H1 (cell line): ENCODE data around the gene FGFR2. TPM values are rescaled to one million over a fixed set of nuclear protein-coding genes. Genes with fewer than 3 reads are reported as not detected.

Source experiments
- CTCF ChIA-PET: fragments of 300-600 bp; sonication (Branson Sonifier 250); formaldehyde crosslinking; loops from one replicate; lab custom pipeline; 2021; ENCODE audit not compliant: partially characterized antibody; lab: Charles Lee
- POLR2A ChIA-PET: fragments of 300-600 bp; sonication (Branson Sonifier 250); formaldehyde crosslinking; loops from one replicate; lab custom pipeline; 2021; ENCODE audit warnings: inconsistent platforms; ENCODE audit not compliant: partially characterized antibody; lab: Charles Lee
- DNase-seq, 2 experiments: peaks; one replicate each; pipeline versions ENCODE4 v3.0.0 to v3.0.0-alpha.2; 2010 to 2022; ENCODE audit warnings: low spot score in 2 of 2, low read depth in 1 of 2, mixed read lengths in 1 of 2
- FAIRE-seq: peaks from 2 replicates; lab custom pipeline; 2011; peaks lifted over from hg19 to GRCh38; lab: Jason Lieb, UNC
- H2AFZ ChIP-seq: 2 replicates; pipeline ENCODE4 v1.8.1; 2012; ENCODE audit warnings: low read length, inconsistent platforms
- H2AK5ac ChIP-seq: 2 replicates; pipeline ENCODE4 v1.6.1; 2013; ENCODE audit warnings: low read depth, low read length
- H2BK120ac ChIP-seq: replicated peaks from 2 replicates; pipeline ENCODE3; 2013; ENCODE audit warnings: low read depth, low read length, inconsistent platforms
- H2BK12ac ChIP-seq: 2 replicates; pipeline ENCODE4 v1.6.1; 2013; ENCODE audit warnings: low read depth, low read length
- H2BK15ac ChIP-seq: 2 replicates; pipeline ENCODE4 v1.6.1; 2013; ENCODE audit warnings: low read length
- H2BK20ac ChIP-seq: 2 replicates; pipeline ENCODE4 v1.6.1; 2013; ENCODE audit warnings: low read length
- H2BK5ac ChIP-seq: 2 replicates; pipeline ENCODE4 v1.6.1; 2013; ENCODE audit warnings: low read depth, low read length
- H3K14ac ChIP-seq: 2 replicates; pipeline ENCODE4 v1.6.1; 2013; ENCODE audit warnings: inconsistent platforms; ENCODE audit not compliant: insufficient read length
- H3K18ac ChIP-seq: 2 replicates; pipeline ENCODE4 v1.6.1; 2013; ENCODE audit warnings: low read length; ENCODE audit errors: extremely low read depth
- H3K23ac ChIP-seq: 2 replicates; pipeline ENCODE4 v1.6.1; 2013; ENCODE audit warnings: inconsistent platforms; ENCODE audit not compliant: insufficient read length
- H3K23me2 ChIP-seq: 2 replicates; pipeline ENCODE4 v1.6.1; 2013; ENCODE audit warnings: low read depth, low read length
- H3K27ac ChIP-seq: 2 replicates; pipeline ENCODE4 v1.6.1; 2011; ENCODE audit warnings: low read depth, low read length, inconsistent platforms
- H3K27me3 ChIP-seq, 4 experiments: replicated peaks in 1 of 4; 1 replicate in 1 of 4; 2 replicates in 3 of 4; pipeline versions ENCODE4 v1.6.1 to v1.8.1; 2011 to 2013; ENCODE audit warnings: low read length in 3 of 4, mild to moderate bottlenecking in 3 of 4, inconsistent platforms in 2 of 4, mixed read lengths in 2 of 4, moderate library complexity in 1 of 4; ENCODE audit not compliant: control insufficient read depth in 3 of 4, insufficient read depth in 3 of 4; ENCODE audit errors: extremely low read depth in 1 of 4
- H3K36me3 ChIP-seq, 4 experiments: 2 replicates each; pipeline versions ENCODE4 v1.6.1 to v1.8.1; 2011 to 2013; ENCODE audit warnings: mild to moderate bottlenecking in 4 of 4, low read length in 3 of 4, moderate library complexity in 2 of 4, control low read depth in 1 of 4, inconsistent platforms in 1 of 4; ENCODE audit not compliant: insufficient read depth in 4 of 4, control insufficient read depth in 2 of 4
- H3K4ac ChIP-seq: replicated peaks from 2 replicates; pipeline ENCODE3; 2013; ENCODE audit warnings: low read length, low read depth, mixed read lengths, inconsistent platforms; ENCODE audit not compliant: insufficient read length
- H3K4me1 ChIP-seq, 4 experiments: replicated peaks in 1 of 4; 1 replicate in 1 of 4; 2 replicates in 3 of 4; pipeline versions ENCODE4 v1.6.1 to v1.8.1; 2011 to 2013; ENCODE audit warnings: low read length in 3 of 4, inconsistent platforms in 2 of 4, mixed read lengths in 1 of 4; ENCODE audit not compliant: insufficient read depth in 4 of 4, control insufficient read depth in 3 of 4
- H3K4me2 ChIP-seq, 2 experiments: 2 replicates each; pipeline versions ENCODE4 v1.6.1 to v1.8.1; 2011 to 2013; ENCODE audit warnings: low read depth in 2 of 2, low read length in 2 of 2, control low read depth in 1 of 2, inconsistent platforms in 1 of 2, mild to moderate bottlenecking in 1 of 2; ENCODE audit not compliant: insufficient read depth in 1 of 2
- H3K4me3 ChIP-seq, 4 experiments: fragments of 200-600, 300-600 bp in 1 of 4; sonication (generic), shearing (Covaris generic), sonication (Bioruptor Twin) in 1 of 4; 2 replicates each; pipeline versions ENCODE4 v1.5.1 to v1.8.1; 2011 to 2016; ENCODE audit warnings: low read length in 4 of 4, low read depth in 3 of 4, control low read depth in 2 of 4, inconsistent platforms in 2 of 4, mild to moderate bottlenecking in 2 of 4, mixed read lengths in 1 of 4, moderate library complexity in 1 of 4; ENCODE audit not compliant: insufficient read depth in 2 of 4; ENCODE audit errors: extremely low read depth in 1 of 4
- H3K56ac ChIP-seq: replicated peaks from 2 replicates; pipeline ENCODE3; 2013; ENCODE audit warnings: low read depth, mild to moderate bottlenecking, mixed read lengths, low read length, inconsistent platforms; ENCODE audit not compliant: insufficient read length
- H3K79me1 ChIP-seq: 2 replicates; pipeline ENCODE4 v1.6.1; 2013; ENCODE audit warnings: low read depth, low read length, control low read depth
- H3K79me2 ChIP-seq, 2 experiments: 2 replicates each; pipeline versions ENCODE4 v1.6.1 to v1.8.1; 2012 to 2013; ENCODE audit warnings: low read length in 2 of 2, mild to moderate bottlenecking in 2 of 2, inconsistent platforms in 1 of 2; ENCODE audit not compliant: insufficient read depth in 2 of 2, control insufficient read depth in 1 of 2
- H3K9ac ChIP-seq, 4 experiments: replicated peaks in 1 of 4; 1 replicate in 1 of 4; 2 replicates in 3 of 4; pipeline versions ENCODE4 v1.6.1 to v1.8.1; 2011 to 2013; ENCODE audit warnings: low read depth in 3 of 4, low read length in 3 of 4, control low read depth in 2 of 4, mild to moderate bottlenecking in 2 of 4, moderate library complexity in 2 of 4, inconsistent platforms in 1 of 4; ENCODE audit errors: extremely low read depth in 1 of 4
- H3K9me3 ChIP-seq, 2 experiments: 2 replicates each; pipeline versions ENCODE4 v1.6.1 to v1.8.1; 2012 to 2013; ENCODE audit warnings: mild to moderate bottlenecking in 2 of 2, moderate library complexity in 2 of 2, control low read depth in 1 of 2, inconsistent platforms in 1 of 2, low read depth in 1 of 2, low read length in 1 of 2, mixed read lengths in 1 of 2; ENCODE audit not compliant: insufficient read depth in 2 of 2
- H4K20me1 ChIP-seq, 2 experiments: replicated peaks in 1 of 2; 2 replicates each; pipeline versions ENCODE3 to v1.8.1; 2011 to 2013; ENCODE audit warnings: inconsistent platforms in 2 of 2, low read length in 2 of 2, mild to moderate bottlenecking in 1 of 2; ENCODE audit not compliant: insufficient read depth in 2 of 2, control insufficient read depth in 1 of 2
- H4K5ac ChIP-seq: 2 replicates; pipeline ENCODE4 v1.6.1; 2013; ENCODE audit warnings: low read length, low read depth, mixed read lengths, inconsistent platforms; ENCODE audit not compliant: insufficient read length
- H4K8ac ChIP-seq: 2 replicates; pipeline ENCODE4 v1.8.0; 2013; ENCODE audit warnings: mild to moderate bottlenecking, moderate library complexity, low read length, inconsistent platforms; ENCODE audit not compliant: insufficient read depth; ENCODE audit errors: extremely low read depth
- H4K91ac ChIP-seq: replicated peaks from 2 replicates; pipeline ENCODE3; 2013; ENCODE audit warnings: low read length, mixed read lengths, inconsistent platforms; ENCODE audit not compliant: insufficient read length
- E2F6 ChIP-seq: IDR thresholded peaks from 2 replicates; pipeline ENCODE4 v1.6.1; 2012; ENCODE audit warnings: inconsistent platforms
- HDAC6 ChIP-seq: IDR thresholded peaks from one replicate; pipeline ENCODE4 v1.7.1; 2012; ENCODE audit warnings: low read depth, mild to moderate bottlenecking, inconsistent platforms, low read length, moderate library complexity
- WGBS, 2 experiments: shearing (Covaris generic) in 1 of 2; methylation state at CpG; one replicate each; pipeline versions ENCODE4 v1.1.6 to v1.1.7; 2013 to 2015; ENCODE audit warnings: low lambda C conversion rate in 2 of 2, mixed read lengths in 2 of 2, inconsistent platforms in 1 of 2, low coverage in 1 of 2, missing lambda C conversion rate in 1 of 2; ENCODE audit not compliant: insufficient replicate concordance in 2 of 2, insufficient coverage in 1 of 2, insufficient read length in 1 of 2; ENCODE audit errors: extremely low coverage in 1 of 2, missing lambda C conversion rate in 1 of 2; 5-methylcytosine and 5-hydroxymethylcytosine counted together
- polyA plus RNA-seq, 7 experiments: library from polyadenylated mRNA; depleted of rRNA in 3 of 7; stranded (reverse) in 5 of 7; unstranded in 2 of 7; fragments of >200 nt in 5 of 7; fragments of 200-250 nt in 2 of 7; gene quantifications; 1 replicate in 5 of 7; 2 replicates in 1 of 7; 4 replicates in 1 of 7; pipeline versions ENCODE4 v1.2.1 to v1.2.3, GENCODE V29; 2011 to 2013; ENCODE audit warnings: missing spikeins in 2 of 7, mixed read lengths in 2 of 7
- total RNA-seq: library from RNA; stranded (reverse); fragmentation: NEBNext Ultra II Directional; extraction: Animal tissue kit (Norgen Biotek cat#: 25700); gene quantifications from 2 replicates; pipeline ENCODE4 v1.2.1, GENCODE V29; 2021

The FGFR2 gene
- total and polyA plus RNA-seq, 2 of the 8 experiments (the other 6 are each of a cell fraction or from before 2014, with no cell fraction given) = 50.2 to 81.2 TPM

- Histone ChIP-seq H3K9me3 (peaks cover 3 to 6% of the 10 kb centered on the region in 2 experiments; a peak in 2 of 4 replicates), H2BK20ac (no peak overlapping the region), H4K91ac (no peak overlapping the region), H4K8ac (no peak overlapping the region), H3K4me3 (no peak overlapping the region), H2BK120ac (no peak overlapping the region), H2BK15ac (no peak overlapping the region), H3K4ac (no peak overlapping the region), H3K23me2 (no peaks in the 10 kb centered on the region), H3K4me2 (no peak overlapping the region), H3K27ac (no peak overlapping the region), H3K79me1 (no peaks in the 10 kb centered on the region), H3K4me1 (no peaks in the 10 kb centered on the region; a peak in 1 of 7 replicates), H3K56ac (no peak overlapping the region), H3K14ac (no peak overlapping the region), H3K36me3 (no peaks in the 10 kb centered on the region), H2AK5ac (no peak overlapping the region), H3K9ac (no peak overlapping the region), H2BK12ac (no peak overlapping the region), H3K79me2 (no peaks in the 10 kb centered on the region), H3K23ac (no peak overlapping the region), H2AFZ (no peak overlapping the region), H3K27me3 (no peaks in the 10 kb centered on the region), H3K18ac (no peak overlapping the region), H4K5ac (no peak overlapping the region), H2BK5ac (no peak overlapping the region), H4K20me1 (no peaks in the 10 kb centered on the region)
- POLR2A ChIA-PET = no interaction called here
- DNase-seq (no peak), FAIRE-seq (no peak)
- CTCF ChIA-PET = interaction anchor here (0.8 to 1.9 kb wide), 5 partner anchors 10 to 184 kb away, joined by 3 to 5 read pairs (median 4); no protein-coding TSS in a partner anchor
- 91% methylated on average over 3 of the region's 3 CpGs; no CpG with 5 or more reads in 1 of the 2 experiments for WGBS, 2 experiments
- TF ChIP-seq E2F6 = no peak
- no peak for TF ChIP-seq HDAC6
Observed at GRCh38 chr10:121640266-121640665, 42.0 kb upstream of the FGFR2 start.
